Natural killer cell (primary cell): Measurements from ENCODE around the gene SURF2. TPM values are rescaled to one million over a fixed set of nuclear protein-coding genes. Genes with fewer than 3 reads are reported as not detected.
"Not testable (repeated sequence)": the region's sequence is repeated elsewhere in the genome, so short reads cannot be mapped to it uniquely, and the experiment has no call there.

Source experiments
- ATAC-seq, 3 donors: fragments of 150-1000 bp in 2 of 3; fragments of 200-7000 bp in 1 of 3; cut with Tn5 transposase; 1 replicate in 1 of 3; 2 replicates in 2 of 3; pipeline ENCODE4 v1.10.0; 2021; ENCODE audit warnings: mild to moderate bottlenecking in 2 of 3, moderate library complexity in 2 of 3
- DNase-seq, 2 donors: peaks; one replicate each; pipeline versions ENCODE4 v3.0.0 to v3.0.0-alpha.2; 2013 to 2021; ENCODE audit warnings: mixed read lengths in 1 of 2
- H3K27ac ChIP-seq: one replicate; pipeline ENCODE4 v1.5.1; 2013; ENCODE audit warnings: mild to moderate bottlenecking, low read length
- H3K27me3 ChIP-seq: one replicate; pipeline ENCODE4 v1.6.1; 2013; ENCODE audit warnings: low read length; ENCODE audit not compliant: control insufficient read depth, insufficient read depth
- H3K36me3 ChIP-seq: one replicate; pipeline ENCODE4 v1.6.1; 2013; ENCODE audit warnings: low read length; ENCODE audit not compliant: control insufficient read depth, insufficient read depth
- H3K4me1 ChIP-seq: one replicate; pipeline ENCODE4 v1.6.1; 2013; ENCODE audit warnings: low read length; ENCODE audit not compliant: control insufficient read depth, insufficient read depth
- H3K4me3 ChIP-seq: one replicate; pipeline ENCODE4 v1.5.1; 2013; ENCODE audit warnings: low read length
- H3K9me3 ChIP-seq: one replicate; pipeline ENCODE4 v1.6.1; 2013; ENCODE audit warnings: low read length; ENCODE audit not compliant: control insufficient read depth, insufficient read depth
- H3K27ac Mint-ChIP-seq, 2 donors: one replicate each; pipeline ENCODE4 v1.8.0; 2022; ENCODE audit warnings: mild to moderate bottlenecking in 2 of 2, mixed read lengths in 2 of 2, moderate library complexity in 1 of 2
- H3K27me3 Mint-ChIP-seq, 2 donors: one replicate each; pipeline ENCODE4 v1.8.0; 2022; ENCODE audit warnings: low read depth in 2 of 2, mixed read lengths in 2 of 2
- H3K36me3 Mint-ChIP-seq: one replicate; pipeline ENCODE4 v1.8.0; 2022; ENCODE audit warnings: mixed read lengths
- H3K4me1 Mint-ChIP-seq, 2 donors: one replicate each; pipeline ENCODE4 v1.8.0; 2022; ENCODE audit warnings: mixed read lengths in 2 of 2
- H3K4me3 Mint-ChIP-seq: one replicate; pipeline ENCODE4 v1.8.0; 2022; ENCODE audit warnings: mild to moderate bottlenecking, moderate library complexity, mixed read lengths
- H3K9me3 Mint-ChIP-seq, 2 donors: one replicate each; pipeline ENCODE4 v1.8.0; 2022; ENCODE audit warnings: mixed read lengths in 2 of 2
- CTCF ChIP-seq: fragments of 200-600 bp; IDR thresholded peaks from one replicate; pipeline ENCODE4 v1.8.0; 2022; ENCODE audit warnings: antibody characterized with exemption
- WGBS: methylation state at CpG from one replicate; pipeline ENCODE4 v1.1.7; 2013; ENCODE audit warnings: missing lambda C conversion rate; ENCODE audit not compliant: insufficient coverage; 5-methylcytosine and 5-hydroxymethylcytosine counted together
- intact Hi-C: fragments of 100-400 bp; cut with micrococcal nuclease; formaldehyde crosslinking; loops from one replicate; pipeline ENCODE4 v1.14.2; 2022
- total RNA-seq, 4 donors: library from RNA; stranded (reverse); fragments of 120-200 nt in 1 of 4; gene quantifications; one replicate each; pipeline versions ENCODE4 v1.2.3 to v1.2.4, GENCODE V29; 2013 to 2022

SURF2 gene
- total RNA-seq, 3 donors from 2014 or later (not counting 1 experiment from before 2014, with no cell fraction given) = 14.3 to 14.9 (median 14.7) TPM

- H3K9me3 ChIP-seq = no peaks in the 10 kb centered on the region
- no peak overlapping the region for H3K27ac Mint-ChIP-seq
- no peaks in the 10 kb centered on the region for H3K36me3 ChIP-seq
- H3K27me3 ChIP-seq = no peaks in the 10 kb centered on the region
- no peaks in the 10 kb centered on the region for H3K36me3 Mint-ChIP-seq
- no peak for DNase-seq
- H3K27ac ChIP-seq = no peak overlapping the region
- H3K4me3 ChIP-seq = no peak overlapping the region
- intact Hi-C loops = no loop called here
- H3K4me3 Mint-ChIP-seq = no peak overlapping the region
- no peaks in the 10 kb centered on the region for H3K4me1 Mint-ChIP-seq
- H3K27me3 Mint-ChIP-seq = no peaks in the 10 kb centered on the region
- no peak for ATAC-seq
- no peak for TF ChIP-seq CTCF
- no peaks in the 10 kb centered on the region for H3K9me3 Mint-ChIP-seq
- no peaks in the 10 kb centered on the region for H3K4me1 ChIP-seq
- WGBS = 90% methylated on average over 2 of the region's 2 CpGs
Observed at GRCh38 chr9:133315997-133316396, 40.4 kb upstream of the SURF2 start.

- H3K4me1 Mint-ChIP-seq, H3K9me3 ChIP-seq, H3K4me1 ChIP-seq, intact Hi-C loops, H3K4me3 ChIP-seq, ATAC-seq, H3K4me3 Mint-ChIP-seq, H3K27me3 Mint-ChIP-seq, DNase-seq, H3K9me3 Mint-ChIP-seq, H3K36me3 ChIP-seq, H3K27ac ChIP-seq, H3K27me3 ChIP-seq, H3K36me3 Mint-ChIP-seq, H3K27ac Mint-ChIP-seq: not testable (repeated sequence)
- WGBS = 95% methylated on average over 11 of the region's 13 CpGs
Observed at GRCh38 chr9:133317551-133317950, 38.8 kb upstream of the SURF2 start.

- intact Hi-C loops = no loop called here
- Mint-ChIP-seq H3K4me3 (no peak overlapping the region), H3K4me1 (no peaks in the 10 kb centered on the region), H3K9me3 (no peaks in the 10 kb centered on the region), H3K27me3 (no peaks in the 10 kb centered on the region), H3K27ac (no peak overlapping the region), H3K36me3 (no peaks in the 10 kb centered on the region)
- Histone ChIP-seq H3K9me3 (no peaks in the 10 kb centered on the region), H3K4me1 (no peaks in the 10 kb centered on the region), H3K36me3 (no peaks in the 10 kb centered on the region), H3K4me3 (no peak overlapping the region), H3K27me3 (no peaks in the 10 kb centered on the region), H3K27ac (no peak overlapping the region)
- no peak for TF ChIP-seq CTCF
- WGBS = 92% methylated on average over 13 of the region's 13 CpGs
- no peak for DNase-seq
- no peak for ATAC-seq
Observed at GRCh38 chr9:133320421-133320881, 35.9 kb upstream of the SURF2 start.

GRCh38 chr9:133321411-133321935, 34.9 kb upstream of the SURF2 start:
- H3K27me3 Mint-ChIP-seq = no peaks in the 10 kb centered on the region
- intact Hi-C loops = no loop called here
- Histone ChIP-seq H3K27me3 (no peaks in the 10 kb centered on the region), H3K27ac (no peak overlapping the region), H3K36me3 (no peaks in the 10 kb centered on the region), H3K4me1 (no peaks in the 10 kb centered on the region), H3K4me3 (no peak overlapping the region), H3K9me3 (no peaks in the 10 kb centered on the region)
- ATAC-seq (no peak), DNase-seq (no peak)
- 92% methylated on average over 13 of the region's 13 CpGs for WGBS
- H3K27ac Mint-ChIP-seq = no peak overlapping the region
- H3K9me3 Mint-ChIP-seq = no peaks in the 10 kb centered on the region
- H3K4me3 Mint-ChIP-seq = no peak overlapping the region
- no peaks in the 10 kb centered on the region for H3K4me1 Mint-ChIP-seq
- no peak for TF ChIP-seq CTCF
- H3K36me3 Mint-ChIP-seq = no peaks in the 10 kb centered on the region
